GM12875 (cell line): ENCODE data around the gene CCDC170.

ENCODE experiments used
- H3K4me3 ChIP-seq: one replicate; pipeline ENCODE4 v1.5.1; 2011; ENCODE audit warnings: low read depth, low read length, control low read depth
- CTCF ChIP-seq: IDR thresholded peaks from 2 replicates; pipeline ENCODE4 v1.5.1; 2011; ENCODE audit warnings: low read depth, mild to moderate bottlenecking, control low read depth, inconsistent platforms, low read length, moderate library complexity, borderline replicate concordance; ENCODE audit not compliant: insufficient read depth

The CCDC170 gene

GRCh38 chr6:151663559-151663958, 169.7 kb downstream of the CCDC170 start:
- TF ChIP-seq CTCF = no peak

DNA sequence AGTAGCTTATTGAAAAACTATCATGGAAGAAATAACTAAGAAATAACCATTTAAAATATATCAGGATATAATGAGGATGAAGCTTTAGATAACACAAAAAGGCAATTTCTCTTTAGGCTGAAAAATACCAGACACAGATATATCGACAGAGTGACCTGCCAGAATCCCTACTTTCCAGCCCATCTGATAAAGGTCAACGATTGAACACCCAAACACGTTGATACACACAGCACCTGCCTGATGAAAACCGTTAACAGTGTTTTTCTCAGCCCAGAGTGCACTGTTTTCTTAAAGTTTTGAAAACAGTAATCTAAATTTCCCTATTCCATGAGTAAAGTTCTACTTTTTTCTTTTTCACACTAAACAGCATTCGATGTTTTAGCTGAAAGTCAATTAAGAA, 170.6 kb downstream of the CCDC170 start:
- TF ChIP-seq CTCF = no peak
- H3K4me3 ChIP-seq = no peak overlapping the region

More at GRCh38 chr6:151663559-151663958, 169.7 kb downstream of the CCDC170 start:
- no peak overlapping the region for H3K4me3 ChIP-seq

DNA sequence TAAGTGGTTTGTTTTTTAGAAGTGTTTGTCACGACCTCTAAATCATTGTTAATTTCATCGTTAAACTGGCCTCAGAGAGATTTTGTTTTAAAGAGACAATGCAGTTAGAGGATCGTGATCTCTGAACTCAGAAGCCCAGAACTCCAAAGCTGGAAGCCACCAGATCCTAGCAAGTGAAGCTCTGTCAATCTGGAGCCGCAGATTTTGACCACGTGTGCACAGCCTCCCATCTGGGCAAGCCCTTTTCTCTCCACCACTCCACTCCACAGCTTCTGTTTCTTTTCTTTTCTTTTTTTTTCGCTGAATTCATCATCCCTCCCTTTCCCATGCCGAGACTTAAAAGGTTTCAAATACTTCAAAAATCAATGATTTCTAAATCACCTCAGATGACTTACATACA, 171.5 kb downstream of the CCDC170 start:
- H3K4me3 ChIP-seq = no peak overlapping the region
- no peak for TF ChIP-seq CTCF

- TF ChIP-seq CTCF = no peak
- H3K4me3 ChIP-seq = no peak overlapping the region
Measured at GRCh38 chr6:151666526-151666925, 172.7 kb downstream of the CCDC170 start.

- TF ChIP-seq CTCF = no peak
- no peak overlapping the region for H3K4me3 ChIP-seq
Measured at GRCh38 chr6:151669208-151669560, 175.4 kb downstream of the CCDC170 start.

DNA sequence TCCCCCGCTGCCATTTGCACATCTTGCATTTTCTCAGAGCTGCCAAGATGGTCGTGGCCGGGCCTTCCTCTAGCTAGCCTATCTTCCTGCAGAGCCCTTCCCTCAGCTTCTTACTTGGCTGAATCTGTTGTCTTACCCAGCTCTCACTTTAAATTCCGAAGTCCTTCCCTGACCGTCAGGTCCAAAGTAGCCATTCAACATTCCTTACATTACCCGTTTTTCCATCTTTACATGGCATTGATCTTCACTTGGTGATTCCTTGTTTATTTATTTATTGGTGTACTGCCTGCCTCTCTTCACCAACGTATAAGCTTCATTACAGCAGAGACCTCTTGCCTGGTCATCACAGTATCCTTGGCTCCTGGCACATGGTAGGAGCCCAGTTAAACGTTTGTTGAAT, 176.3 kb downstream of the CCDC170 start:
- no peak overlapping the region for H3K4me3 ChIP-seq
- no peak for TF ChIP-seq CTCF
